HepG2 (cell line): ENCODE results near the gene CEP250. TPM values are rescaled to one million over a fixed set of nuclear protein-coding genes. Genes with fewer than 3 reads are reported as not detected.

ENCODE experiments used
- ATAC-seq: fragments of 200-7000 bp; cut with Tn5 transposase; 3 replicates; pipeline ENCODE4 v1.9.1; 2020; ENCODE audit warnings: mild to moderate bottlenecking, moderate library complexity
- BruUV-seq: library from RNA; stranded (reverse); fragments of 400-500 nt; replicated peaks from 2 replicates; lab custom pipeline; 2021; lab: Mats Ljungman, UMichigan
- CTCF ChIA-PET: fragments of 300-600 bp; formaldehyde crosslinking; extraction: SDS; loops from one replicate; lab custom pipeline; 2021; ENCODE audit warnings: low total read pairs, inconsistent platforms, low intra/inter-chr PET ratio; lab: Yijun Ruan, JAX
- POLR2A ChIA-PET: fragments of 350-600 bp; sonication (Branson Sonifier 250); formaldehyde crosslinking; loops from one replicate; lab custom pipeline; 2020; ENCODE audit warnings: antibody characterized with exemption, inconsistent platforms; lab: Yijun Ruan, JAX
- DNase-seq: peaks from one replicate; pipeline ENCODE4 v3.0.0-alpha.2; 2015; ENCODE audit warnings: low spot score
- FAIRE-seq: peaks from 3 replicates; lab custom pipeline; 2011; peaks lifted over from hg19 to GRCh38; lab: Jason Lieb, UNC
- H2AFZ ChIP-seq: one replicate; pipeline ENCODE4 v1.6.1; 2011; ENCODE audit warnings: low read length, inconsistent platforms
- H3K27ac ChIP-seq: fragments of 300-600 bp; 3 replicates; pipeline ENCODE4 v1.8.0; 2011; ENCODE audit warnings: mixed run types, mild to moderate bottlenecking, mixed read lengths, low read length, inconsistent platforms; ENCODE audit not compliant: insufficient read depth; ENCODE audit errors: extremely low read length
- H3K27me3 ChIP-seq, 2 experiments: fragments of 200-600 bp in 1 of 2; 2 replicates in 1 of 2; 3 replicates in 1 of 2; pipeline versions ENCODE4 v1.6.0 to v1.8.0; 2011; ENCODE audit warnings: low read length in 2 of 2, mild to moderate bottlenecking in 2 of 2, moderate library complexity in 2 of 2, inconsistent platforms in 1 of 2; ENCODE audit not compliant: insufficient read depth in 2 of 2, control insufficient read depth in 1 of 2
- H3K36me3 ChIP-seq, 2 experiments: fragments of 200-600 bp in 1 of 2; replicated peaks in 1 of 2; 2 replicates in 1 of 2; 3 replicates in 1 of 2; pipeline versions ENCODE4 v1.5.1 to v1.8.0; 2011; ENCODE audit warnings: low read length in 2 of 2, inconsistent platforms in 1 of 2; ENCODE audit not compliant: insufficient read depth in 2 of 2, control insufficient read depth in 1 of 2
- H3K4me1 ChIP-seq: 2 replicates; pipeline ENCODE4 v1.5.1; 2012; ENCODE audit warnings: low read length, inconsistent platforms; ENCODE audit not compliant: insufficient read depth
- H3K4me2 ChIP-seq: 2 replicates; pipeline ENCODE4 v1.6.0; 2011; ENCODE audit warnings: low read depth, low read length, inconsistent platforms
- H3K4me3 ChIP-seq, 3 experiments: fragments of 200-600 bp in 1 of 3; sonication (generic), shearing (Covaris generic) in 1 of 3; replicated peaks in 1 of 3; 2 replicates each; pipeline ENCODE4 v1.5.1; 2011 to 2016; ENCODE audit warnings: low read length in 3 of 3, inconsistent platforms in 2 of 3, low read depth in 2 of 3, mild to moderate bottlenecking in 2 of 3, control low read depth in 1 of 3, mixed read lengths in 1 of 3; ENCODE audit not compliant: insufficient read depth in 1 of 3
- H3K79me2 ChIP-seq: one replicate; pipeline ENCODE4 v1.6.1; 2011; ENCODE audit warnings: low read length, inconsistent platforms; ENCODE audit not compliant: insufficient read depth
- H3K9ac ChIP-seq: 2 replicates; pipeline ENCODE4 v1.6.0; 2011; ENCODE audit warnings: mild to moderate bottlenecking, low read depth, low read length, inconsistent platforms; ENCODE audit not compliant: insufficient read depth
- H3K9me3 ChIP-seq: 2 replicates; pipeline ENCODE4 v1.5.1; 2012; ENCODE audit warnings: mild to moderate bottlenecking, low read length
- H4K20me1 ChIP-seq: 2 replicates; pipeline ENCODE4 v1.6.0; 2011; ENCODE audit warnings: inconsistent platforms, mild to moderate bottlenecking, low read length, moderate library complexity; ENCODE audit not compliant: insufficient read depth
- PRDM10 ChIP-seq: sonication (generic); formaldehyde crosslinking; IDR thresholded peaks from 2 replicates; pipeline ENCODE4 v1.4.0; 2020; ENCODE audit warnings: low read depth, missing genetic modification reagents
- ZNF121 ChIP-seq: sonication (generic); formaldehyde crosslinking; IDR thresholded peaks from 2 replicates; pipeline ENCODE4 v1.5.0; 2020; ENCODE audit warnings: mild to moderate bottlenecking, missing genetic modification reagents
- ZNF280D ChIP-seq: sonication (generic); formaldehyde crosslinking; IDR thresholded peaks from 2 replicates; pipeline ENCODE4 v1.5.1; 2020; ENCODE audit warnings: mild to moderate bottlenecking, missing genetic modification reagents
- ZNF292 ChIP-seq: sonication (generic); formaldehyde crosslinking; IDR thresholded peaks from 2 replicates; pipeline ENCODE4 v1.8.1; 2022; ENCODE audit warnings: mild to moderate bottlenecking, low read depth, missing genetic modification reagents, borderline replicate concordance
- ZNF674 ChIP-seq: sonication (generic); formaldehyde crosslinking; IDR thresholded peaks from 2 replicates; pipeline ENCODE4 v1.5.0; 2020; ENCODE audit warnings: low read depth, mild to moderate bottlenecking, missing genetic modification reagents
- ZNF839 ChIP-seq: sonication (generic); formaldehyde crosslinking; IDR thresholded peaks from 2 replicates; pipeline ENCODE4 v1.4.0; 2020; ENCODE audit warnings: missing genetic modification reagents, mild to moderate bottlenecking, borderline replicate concordance
- WGBS: methylation state at CpG from one replicate; pipeline ENCODE4 v1.1.6; 2017; ENCODE audit warnings: low lambda C conversion rate; 5-methylcytosine and 5-hydroxymethylcytosine counted together
- in situ Hi-C: cut with HindIII; loops from 2 replicates; pipeline ENCODE4 v1.10.0; 2017; ENCODE audit warnings: low pct_unique_long_range_greater_than_20kb; ENCODE audit not compliant: extremely low pct_ligation_motif_present
- intact Hi-C: fragments of 100-400 bp; cut with micrococcal nuclease; formaldehyde crosslinking; loops from one replicate; pipeline ENCODE4 v1.10.0; 2022; ENCODE audit not compliant: unreplicated experiment
- polyA plus RNA-seq, 8 experiments: library from polyadenylated mRNA; depleted of rRNA in 3 of 8; stranded (reverse) in 7 of 8; unstranded in 1 of 8; fragments of >200 nt; fragmentation: Illumina TruSeq in 4 of 8; extraction: Trizol in 4 of 8; gene quantifications; 2 replicates each; pipeline versions ENCODE4 v1.2.1 to v1.2.3, GENCODE V29; 2011 to 2016; ENCODE audit warnings: low read depth in 4 of 8, missing spikeins in 1 of 8, mixed read lengths in 1 of 8; ENCODE audit not compliant: insufficient read depth in 1 of 8
- total RNA-seq, 5 experiments: library from RNA; depleted of rRNA; stranded (reverse); fragments of >200 nt; fragmentation: Illumina TruSeq; extraction: Trizol; gene quantifications; 2 replicates each; pipeline ENCODE4 v1.2.3, GENCODE V29; 2016; ENCODE audit warnings: low read depth in 1 of 5

Gene CEP250
- total and polyA plus RNA-seq, 2 of the 13 experiments (the other 11 are each of a cell fraction or from before 2014, with no cell fraction given): 28.8 to 55.3 TPM

DNA sequence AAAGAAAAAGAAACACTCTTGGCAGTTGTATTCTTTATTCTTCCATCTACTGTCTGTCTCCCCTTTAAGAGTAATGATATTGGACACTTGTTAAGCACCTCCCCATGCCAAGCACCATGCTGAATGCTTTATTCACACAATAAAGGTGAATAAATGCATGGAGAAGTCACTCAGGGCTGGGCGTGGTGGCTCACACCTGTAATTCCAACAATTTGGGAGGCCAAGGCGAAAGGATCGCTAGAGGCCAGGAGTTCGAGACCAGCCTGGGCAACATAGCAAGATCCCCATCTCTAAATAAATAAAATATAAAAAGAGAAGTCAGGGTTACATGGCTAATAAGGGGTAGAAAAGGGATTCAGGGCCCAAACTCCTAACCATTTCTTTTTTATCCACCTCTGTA lies 32.1 kb downstream of the CEP250 start (continued):
- 0 out of 2 replicates have a peak, but pooled peaks have one; percentile 48 for TF ChIP-seq ZNF121 (CRISPR knock-in tag)
- TF ChIP-seq PRDM10 (CRISPR knock-in tag): no peak
- no peak for TF ChIP-seq ZNF280D
- TF ChIP-seq ZNF292 (CRISPR knock-in tag): no peak

DNA sequence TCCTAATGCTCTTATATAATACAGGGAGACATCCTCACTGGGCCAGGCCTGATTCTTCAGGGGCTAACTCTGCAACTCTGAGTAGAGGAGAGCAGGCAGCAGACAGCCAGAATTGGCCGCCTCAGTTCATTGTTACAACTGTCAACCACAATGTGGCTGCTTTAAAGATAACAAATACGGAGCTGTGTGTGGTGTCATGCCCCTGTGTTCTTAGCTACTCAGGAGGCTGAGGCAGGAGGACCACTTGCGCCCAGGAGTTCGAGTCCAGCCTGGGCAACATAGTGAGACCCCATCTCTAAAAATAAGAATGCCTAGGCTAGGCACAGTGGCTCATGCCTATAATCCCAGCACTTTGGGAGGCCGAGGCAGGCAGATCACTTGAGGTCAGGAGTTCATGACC lies 34.3 kb downstream of the CEP250 start:
- H3K27me3 ChIP-seq: no peaks in the 10 kb centered on the region
- H2AFZ ChIP-seq: no peak overlapping the region
- FAIRE-seq (no peak), DNase-seq (no peak)
- H3K79me2 ChIP-seq: no peaks in the 10 kb centered on the region
- no peaks in the 10 kb centered on the region for H4K20me1 ChIP-seq
- no peak overlapping the region for H3K4me2 ChIP-seq
- TF ChIP-seq ZNF839 (CRISPR knock-in tag) (0 out of 2 replicates have a peak, but pooled peaks have one; percentile 58), ZNF674 (CRISPR knock-in tag) (no peak), ZNF121 (CRISPR knock-in tag) (peak; percentile 71; the same call in 1 of the 2 replicates)
- TF ChIP-seq, all 625 proteins: peak for 2
- H3K36me3 ChIP-seq: peaks cover 55 to 84% of the 10 kb centered on the region in 2 experiments
- no peak overlapping the region for H3K9ac ChIP-seq
- ChIA-PET POLR2A (interaction anchor here (1.1 kb wide), 1 partner anchor 22 kb away, joined by 3 read pairs; no protein-coding TSS in a partner anchor), CTCF (no interaction called here)
- H3K4me1 ChIP-seq: no peaks in the 10 kb centered on the region
- in situ Hi-C loops (no loop called here), intact Hi-C loops (no loop called here)
- no peaks in the 10 kb centered on the region for H3K9me3 ChIP-seq
- 96% methylated on average over 5 of the region's 5 CpGs for WGBS
- no peak overlapping the region for H3K4me3 ChIP-seq
- ATAC-seq: no peak
- BruUV-seq: no TSS peak
- no peak overlapping the region for H3K27ac ChIP-seq
